CD14-positive monocyte (primary cell): Measurements from ENCODE around the gene SLC16A9. TPM values are rescaled to one million over a fixed set of nuclear protein-coding genes. Genes with fewer than 3 reads are reported as not detected.

Source experiments
- DNase-seq, 3 donors: peaks; one replicate each; pipeline ENCODE4 v3.0.0-alpha.2; 2011 to 2022
- H2AFZ ChIP-seq: 2 replicates; pipeline ENCODE4 v1.6.0; 2012; ENCODE audit warnings: mild to moderate bottlenecking, low read depth, low read length, inconsistent platforms; ENCODE audit not compliant: insufficient read depth, poor library complexity, severe bottlenecking
- H3K27ac ChIP-seq, 2 donors: 1 replicate in 1 of 2; 2 replicates in 1 of 2; pipeline ENCODE4 v1.5.1; 2012 to 2013; ENCODE audit warnings: low read length in 2 of 2, control low read depth in 1 of 2, inconsistent platforms in 1 of 2, low read depth in 1 of 2, mild to moderate bottlenecking in 1 of 2
- H3K27me3 ChIP-seq, 2 donors: one replicate each; pipeline versions ENCODE4 v1.6.0 to v1.6.1; 2011 to 2013; ENCODE audit warnings: low read length in 2 of 2; ENCODE audit not compliant: control insufficient read depth in 2 of 2, insufficient read depth in 2 of 2
- H3K36me3 ChIP-seq, 2 donors: replicated peaks in 1 of 2; 1 replicate in 1 of 2; 2 replicates in 1 of 2; pipeline versions ENCODE4 v1.5.1 to v1.6.1; 2012 to 2013; ENCODE audit warnings: low read length in 2 of 2, control low read depth in 1 of 2, inconsistent platforms in 1 of 2, mild to moderate bottlenecking in 1 of 2; ENCODE audit not compliant: insufficient read depth in 2 of 2, control insufficient read depth in 1 of 2
- H3K4me1 ChIP-seq, 2 donors: 1 replicate in 1 of 2; 2 replicates in 1 of 2; pipeline versions ENCODE4 v1.5.1 to v1.6.1; 2012 to 2013; ENCODE audit warnings: low read length in 2 of 2, control low read depth in 1 of 2, inconsistent platforms in 1 of 2, mild to moderate bottlenecking in 1 of 2, moderate library complexity in 1 of 2; ENCODE audit not compliant: insufficient read depth in 2 of 2, control insufficient read depth in 1 of 2
- H3K4me2 ChIP-seq: replicated peaks from 2 replicates; pipeline ENCODE3; 2012; ENCODE audit warnings: low read length, moderate library complexity, mild to moderate bottlenecking; ENCODE audit not compliant: poor library complexity, severe bottlenecking; ENCODE audit errors: extremely low read depth
- H3K4me3 ChIP-seq, 3 experiments: fragments of 200-600 bp in 1 of 3; sonication (generic) in 1 of 3; replicated peaks in 1 of 3; 1 replicate in 2 of 3; 2 replicates in 1 of 3; pipeline ENCODE4 v1.5.1; 2011 to 2013; ENCODE audit warnings: low read length in 3 of 3, mild to moderate bottlenecking in 3 of 3, control low read depth in 2 of 3, low read depth in 2 of 3, inconsistent platforms in 1 of 3, moderate library complexity in 1 of 3
- H3K79me2 ChIP-seq: 2 replicates; pipeline ENCODE4 v1.6.0; 2012; ENCODE audit warnings: mild to moderate bottlenecking, control low read depth, inconsistent platforms, low read length, moderate library complexity; ENCODE audit not compliant: insufficient read depth
- H3K9ac ChIP-seq: 2 replicates; pipeline ENCODE4 v1.6.0; 2017; ENCODE audit warnings: low read length, mild to moderate bottlenecking; ENCODE audit not compliant: insufficient read depth, poor library complexity, severe bottlenecking
- H3K9me3 ChIP-seq, 2 donors: replicated peaks in 1 of 2; 1 replicate in 1 of 2; 2 replicates in 1 of 2; pipeline versions ENCODE4 v1.5.1 to v1.6.1; 2012 to 2013; ENCODE audit warnings: low read length in 2 of 2, control low read depth in 1 of 2; ENCODE audit not compliant: control insufficient read depth in 1 of 2, insufficient read depth in 1 of 2
- H4K20me1 ChIP-seq: 2 replicates; pipeline ENCODE4 v1.6.0; 2012; ENCODE audit warnings: mild to moderate bottlenecking, low read length, control low read depth, moderate library complexity; ENCODE audit not compliant: insufficient read depth
- H3K27ac Mint-ChIP-seq, 7 donors: one replicate each; pipeline ENCODE4 v1.8.0; 2020; ENCODE audit warnings: mild to moderate bottlenecking in 7 of 7, mixed read lengths in 7 of 7, moderate library complexity in 6 of 7, inconsistent platforms in 2 of 7
- H3K27me3 Mint-ChIP-seq, 3 donors: one replicate each; pipeline ENCODE4 v1.8.0; 2021 to 2022; ENCODE audit warnings: low read depth in 3 of 3, mild to moderate bottlenecking in 3 of 3, mixed read lengths in 3 of 3, moderate library complexity in 3 of 3, inconsistent platforms in 1 of 3
- H3K36me3 Mint-ChIP-seq, 2 donors: one replicate each; pipeline ENCODE4 v1.8.0; 2020; ENCODE audit warnings: mixed read lengths in 2 of 2, inconsistent platforms in 1 of 2, mild to moderate bottlenecking in 1 of 2
- H3K4me1 Mint-ChIP-seq: one replicate; pipeline ENCODE4 v1.8.0; 2020; ENCODE audit warnings: mild to moderate bottlenecking, mixed read lengths
- H3K4me3 Mint-ChIP-seq, 2 donors: one replicate each; pipeline ENCODE4 v1.8.0; 2020; ENCODE audit warnings: mild to moderate bottlenecking in 2 of 2, mixed read lengths in 2 of 2, moderate library complexity in 1 of 2
- H3K9me3 Mint-ChIP-seq, 7 donors: one replicate each; pipeline ENCODE4 v1.8.0; 2020 to 2022; ENCODE audit warnings: mixed read lengths in 7 of 7, mild to moderate bottlenecking in 6 of 7, moderate library complexity in 6 of 7, inconsistent platforms in 2 of 7
- WGBS: methylation state at CpG from one replicate; pipeline ENCODE4 v1.1.5; 2013; ENCODE audit warnings: missing lambda C conversion rate; ENCODE audit not compliant: insufficient coverage; 5-methylcytosine and 5-hydroxymethylcytosine counted together
- intact Hi-C, 2 donors: fragments of 100-400 bp; cut with micrococcal nuclease; formaldehyde crosslinking; loops; one replicate each; pipeline versions ENCODE4 v1.15.0 to v1.15.1; 2023
- polyA plus RNA-seq, 3 donors: library from polyadenylated mRNA; depleted of rRNA in 1 of 3; unstranded in 2 of 3; stranded (reverse) in 1 of 3; fragments of 300-500 nt in 2 of 3; fragments of >200 nt in 1 of 3; fragmentation: Illumina TruSeq in 2 of 3; gene quantifications; 1 replicate in 2 of 3; 2 replicates in 1 of 3; pipeline ENCODE4 v1.2.3, GENCODE V29; 2012 to 2021
- TF ChIP-seq, protein P1 (sequence below): fragments of 200-600 bp; IDR thresholded peaks from one replicate; pipeline ENCODE4 v1.8.0; 2022; ENCODE audit warnings: antibody characterized with exemption, mild to moderate bottlenecking

Gene SLC16A9
- polyA plus RNA-seq, 3 donors: not detected

DNA sequence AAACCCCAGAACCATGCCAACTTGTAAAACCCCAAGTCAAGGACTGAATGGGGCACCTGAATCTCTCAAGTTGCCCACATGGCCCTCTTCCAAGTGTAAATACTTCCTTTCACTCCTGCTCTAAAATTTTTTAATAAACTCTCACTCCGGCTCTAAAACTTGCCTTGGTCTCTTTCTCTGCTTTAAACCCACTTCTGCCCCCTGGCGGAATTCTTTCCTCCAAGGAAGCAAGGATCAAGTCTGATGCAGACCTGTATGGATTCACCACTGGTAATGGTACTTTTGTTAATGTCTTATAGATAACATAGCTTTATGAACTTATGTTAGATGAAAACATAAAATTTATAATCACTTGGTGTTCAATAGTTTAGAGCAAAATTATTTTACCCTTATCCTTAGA is 33.8 kb downstream of the SLC16A9 start:
- Histone ChIP-seq H3K4me2 (no peak overlapping the region), H3K4me1 (no peaks in the 10 kb centered on the region), H3K36me3 (no peaks in the 10 kb centered on the region), H3K79me2 (no peaks in the 10 kb centered on the region), H3K27ac (no peak overlapping the region), H3K9me3 (no peaks in the 10 kb centered on the region), H3K27me3 (no peaks in the 10 kb centered on the region), H3K4me3 (no peak overlapping the region), H4K20me1 (no peaks in the 10 kb centered on the region), H3K9ac (no peak overlapping the region), H2AFZ (no peak overlapping the region)
- Mint-ChIP-seq H3K4me3 (no peak overlapping the region), H3K9me3 (peaks cover 0 to 2% (median 0%) of the 10 kb centered on the region in 7 donors), H3K4me1 (no peaks in the 10 kb centered on the region), H3K27me3 (peaks cover 0 to 1% (median 0%) of the 10 kb centered on the region in 3 donors), H3K36me3 (no peaks in the 10 kb centered on the region), H3K27ac (no peak overlapping the region)
- DNase-seq: no peak
- intact Hi-C loops: no loop called here
- no CpG with 5 or more reads among the region's 2 CpGs for WGBS
- TF ChIP-seq, protein P1, sequence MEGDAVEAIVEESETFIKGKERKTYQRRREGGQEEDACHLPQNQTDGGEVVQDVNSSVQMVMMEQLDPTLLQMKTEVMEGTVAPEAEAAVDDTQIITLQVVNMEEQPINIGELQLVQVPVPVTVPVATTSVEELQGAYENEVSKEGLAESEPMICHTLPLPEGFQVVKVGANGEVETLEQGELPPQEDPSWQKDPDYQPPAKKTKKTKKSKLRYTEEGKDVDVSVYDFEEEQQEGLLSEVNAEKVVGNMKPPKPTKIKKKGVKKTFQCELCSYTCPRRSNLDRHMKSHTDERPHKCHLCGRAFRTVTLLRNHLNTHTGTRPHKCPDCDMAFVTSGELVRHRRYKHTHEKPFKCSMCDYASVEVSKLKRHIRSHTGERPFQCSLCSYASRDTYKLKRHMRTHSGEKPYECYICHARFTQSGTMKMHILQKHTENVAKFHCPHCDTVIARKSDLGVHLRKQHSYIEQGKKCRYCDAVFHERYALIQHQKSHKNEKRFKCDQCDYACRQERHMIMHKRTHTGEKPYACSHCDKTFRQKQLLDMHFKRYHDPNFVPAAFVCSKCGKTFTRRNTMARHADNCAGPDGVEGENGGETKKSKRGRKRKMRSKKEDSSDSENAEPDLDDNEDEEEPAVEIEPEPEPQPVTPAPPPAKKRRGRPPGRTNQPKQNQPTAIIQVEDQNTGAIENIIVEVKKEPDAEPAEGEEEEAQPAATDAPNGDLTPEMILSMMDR: no peak

DNA sequence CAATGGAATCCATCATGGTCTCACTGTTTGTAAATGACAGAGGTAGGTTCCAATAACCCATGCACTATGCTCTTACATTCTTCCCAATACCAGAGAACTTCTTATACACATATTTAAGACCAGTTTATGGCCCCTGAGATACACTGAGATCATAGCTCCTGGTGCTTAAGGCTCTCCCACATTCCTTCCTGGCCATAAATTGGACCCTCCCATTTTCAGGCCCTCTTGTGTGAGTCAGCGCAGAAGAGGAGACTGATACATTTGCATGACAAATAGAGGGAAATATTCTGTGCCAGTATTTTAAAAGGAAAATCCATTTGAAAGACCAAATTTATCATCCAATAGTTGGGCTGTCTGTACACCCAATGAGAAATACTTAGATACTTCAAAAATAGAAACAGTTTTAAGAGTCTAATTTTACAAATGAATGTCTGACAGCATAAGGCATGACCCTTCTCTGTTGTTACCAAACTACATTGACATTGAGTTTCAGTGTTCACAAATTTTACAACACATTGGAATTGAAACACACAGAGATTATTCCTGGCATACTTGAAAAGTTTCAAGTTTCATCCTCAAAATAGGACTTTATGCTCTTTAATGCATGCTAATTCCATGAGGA is 35.3 kb downstream of the SLC16A9 start:
- no peaks in the 10 kb centered on the region for H3K27me3 ChIP-seq
- no peak overlapping the region for H3K4me3 Mint-ChIP-seq
- H3K27me3 Mint-ChIP-seq: peaks cover 0 to 1% (median 0%) of the 10 kb centered on the region in 3 donors
- H2AFZ ChIP-seq: no peak overlapping the region
- TF ChIP-seq, protein P1: no peak
- no peaks in the 10 kb centered on the region for H3K36me3 Mint-ChIP-seq
- no peak overlapping the region for H3K9ac ChIP-seq
- H3K4me3 ChIP-seq: no peak overlapping the region
- no peak overlapping the region for H3K27ac Mint-ChIP-seq
- no peaks in the 10 kb centered on the region for H3K4me1 Mint-ChIP-seq
- no peaks in the 10 kb centered on the region for H3K9me3 ChIP-seq
- H3K36me3 ChIP-seq: no peaks in the 10 kb centered on the region
- no peaks in the 10 kb centered on the region for H4K20me1 ChIP-seq
- H3K79me2 ChIP-seq: no peaks in the 10 kb centered on the region
- H3K4me2 ChIP-seq: no peak overlapping the region
- no peaks in the 10 kb centered on the region for H3K4me1 ChIP-seq
- WGBS: no CpG with 5 or more reads among the region's 1 CpG
- no peak for DNase-seq
- no peak overlapping the region for H3K27ac ChIP-seq
- intact Hi-C loops: no loop called here
- H3K9me3 Mint-ChIP-seq: peaks cover 0 to 2% (median 0%) of the 10 kb centered on the region in 7 donors
